ENCODE measurements around the gene FAM83F.

The FAM83F gene

GRCh38 chr22:40036126-40036525, 41.4 kb downstream of the FAM83F start:
- no peak for DNase-seq (ENCODE audit: low read depth)

GRCh38 chr22:40036591-40037225, 42.0 kb downstream of the FAM83F start:
- DNase-seq (ENCODE audit: low read depth), result peak; percentile 68

GRCh38 chr22:40037320-40037719, 42.6 kb downstream of the FAM83F start:
- DNase-seq (ENCODE audit: low read depth), result no peak

GRCh38 chr22:40039482-40040115, 44.8 kb downstream of the FAM83F start:
- no peak for DNase-seq (ENCODE audit: low read depth)

- peak; percentile 10 for DNase-seq (ENCODE audit: low read depth)
These were observed 46.2 kb downstream of the FAM83F start for GRCh38 chr22:40040927-40041326.

- no peak for DNase-seq (ENCODE audit: low read depth)
These were observed 46.8 kb downstream of the FAM83F start for GRCh38 chr22:40041366-40042137.

- no peak for DNase-seq (ENCODE audit: low read depth)
These were observed 47.6 kb downstream of the FAM83F start for GRCh38 chr22:40042312-40042711.

GRCh38 chr22:40043081-40043480, 48.3 kb downstream of the FAM83F start:
- peak; percentile 68 for DNase-seq (ENCODE audit: low read depth)

GRCh38 chr22:40043793-40044101, 49.0 kb downstream of the FAM83F start:
- no peak for DNase-seq (ENCODE audit: low read depth)

GRCh38 chr22:40044102-40044869, 49.5 kb downstream of the FAM83F start:
- DNase-seq (ENCODE audit: low read depth), result peak; percentile 99

GRCh38 chr22:40044870-40045834, 50.4 kb downstream of the FAM83F start:
- DNase-seq (ENCODE audit: low read depth), result no peak

- DNase-seq (ENCODE audit: low read depth), result no peak
These were observed 51.4 kb downstream of the FAM83F start for GRCh38 chr22:40046126-40046525.

- DNase-seq (ENCODE audit: low read depth), result no peak
These were observed 55.5 kb downstream of the FAM83F start for GRCh38 chr22:40050258-40050657.

- DNase-seq (ENCODE audit: low read depth), result no peak
These were observed 56.6 kb downstream of the FAM83F start for GRCh38 chr22:40051322-40051721.

- peak; percentile 21 for DNase-seq (ENCODE audit: low read depth)
These were observed 58.7 kb downstream of the FAM83F start for GRCh38 chr22:40053460-40053859.

- DNase-seq (ENCODE audit: low read depth), result no peak
These were observed 59.7 kb downstream of the FAM83F start for GRCh38 chr22:40054486-40054885.

GRCh38 chr22:40055143-40055883, 60.6 kb downstream of the FAM83F start:
- DNase-seq (ENCODE audit: low read depth), result no peak

- DNase-seq (ENCODE audit: low read depth), result no peak
These were observed 61.4 kb downstream of the FAM83F start for GRCh38 chr22:40056154-40056553.

- no peak for DNase-seq (ENCODE audit: low read depth)
These were observed 61.8 kb downstream of the FAM83F start for GRCh38 chr22:40056559-40056958.

- no peak for DNase-seq (ENCODE audit: low read depth)
These were observed 62.9 kb downstream of the FAM83F start for GRCh38 chr22:40057652-40058051.

- no peak for DNase-seq (ENCODE audit: low read depth)
These were observed 63.5 kb downstream of the FAM83F start for GRCh38 chr22:40058265-40058664.

Data from fibroblast of gingiva (primary cell).